HFFc6 (cell line): Measurements from ENCODE around the gene WIPF2. TPM values are rescaled to one million over a fixed set of nuclear protein-coding genes. Genes with fewer than 3 reads are reported as not detected.

Source experiments
- DNase-seq: peaks from one replicate; pipeline ENCODE4 v3.0.0-alpha.2; 2018
- H3K27ac Mint-ChIP-seq: 2 replicates; pipeline ENCODE4 v1.8.0; 2020; ENCODE audit warnings: mild to moderate bottlenecking, mixed read lengths
- H3K27me3 Mint-ChIP-seq: 2 replicates; pipeline ENCODE4 v1.8.0; 2021; ENCODE audit warnings: mild to moderate bottlenecking, moderate library complexity, mixed read lengths; ENCODE audit not compliant: insufficient read depth
- H3K36me3 Mint-ChIP-seq: 2 replicates; pipeline ENCODE4 v1.8.0; 2021; ENCODE audit warnings: low read depth, mixed read lengths
- H3K4me1 Mint-ChIP-seq: 2 replicates; pipeline ENCODE4 v1.8.0; 2020; ENCODE audit warnings: low read depth, mixed read lengths
- H3K4me3 Mint-ChIP-seq: 2 replicates; pipeline ENCODE4 v1.8.0; 2020; ENCODE audit warnings: mild to moderate bottlenecking, moderate library complexity, mixed read lengths
- H3K9me3 Mint-ChIP-seq: 2 replicates; pipeline ENCODE4 v1.8.0; 2020; ENCODE audit warnings: mild to moderate bottlenecking, mixed read lengths
- CTCF ChIP-seq: fragments of 200-600 bp; sonication (generic); IDR thresholded peaks from 2 replicates; pipeline ENCODE4 v1.5.0; 2021; ENCODE audit warnings: antibody characterized with exemption, mild to moderate bottlenecking
- total RNA-seq, 6 experiments: library from RNA; stranded (reverse); fragmentation: NEBNext Ultra II Directional; extraction: Animal tissue kit (Norgen Biotek cat#: 25700); gene quantifications; 2 replicates in 1 of 6; 3 replicates in 5 of 6; pipeline ENCODE4 v1.2.3, GENCODE V29; 2021

The WIPF2 gene
- total RNA-seq, 6 experiments from 2014 or later = 24.8 to 33.5 (median 29.8) TPM

- Mint-ChIP-seq H3K27me3 (peaks cover 7% of the 10 kb centered on the region; the same call in 1 of the 2 replicates), H3K4me1 (peaks cover 20% of the 10 kb centered on the region), H3K4me3 (no peak overlapping the region)
Observed at GRCh38 chr17:40178021-40178601, 41.0 kb upstream of the WIPF2 start.

GRCh38 chr17:40178660-40179059, 40.4 kb upstream of the WIPF2 start:
- H3K4me3 Mint-ChIP-seq = no peak overlapping the region
- peak overlapping the region; percentile 26; the same call in 1 of the 2 replicates for H3K27ac Mint-ChIP-seq
- peaks cover 13% of the 10 kb centered on the region for H3K36me3 Mint-ChIP-seq
- no peak for TF ChIP-seq CTCF
- no peak for DNase-seq
- no peaks in the 10 kb centered on the region for H3K9me3 Mint-ChIP-seq
- H3K4me1 Mint-ChIP-seq = peaks cover 20% of the 10 kb centered on the region
- H3K27me3 Mint-ChIP-seq = peaks cover 7% of the 10 kb centered on the region; the same call in 1 of the 2 replicates

More at GRCh38 chr17:40178021-40178601, 41.0 kb upstream of the WIPF2 start:
- no peak for TF ChIP-seq CTCF
- DNase-seq = no peak
- peaks cover 18% of the 10 kb centered on the region for H3K36me3 Mint-ChIP-seq
- no peak overlapping the region; the same call in 1 of the 2 replicates for H3K27ac Mint-ChIP-seq
- no peaks in the 10 kb centered on the region for H3K9me3 Mint-ChIP-seq

GRCh38 chr17:40179923-40180659, 39.0 kb upstream of the WIPF2 start:
- no peaks in the 10 kb centered on the region for H3K9me3 Mint-ChIP-seq
- peaks cover 20% of the 10 kb centered on the region for H3K4me1 Mint-ChIP-seq
- peak overlapping the region; percentile 80 for H3K27ac Mint-ChIP-seq
- peak; percentile 44 for DNase-seq
- peaks cover 7% of the 10 kb centered on the region; the same call in 1 of the 2 replicates for H3K36me3 Mint-ChIP-seq
- H3K4me3 Mint-ChIP-seq = peak overlapping the region; percentile 52; the same call in 1 of the 2 replicates
- H3K27me3 Mint-ChIP-seq = peaks cover 7% of the 10 kb centered on the region; the same call in 1 of the 2 replicates
- TF ChIP-seq CTCF = no peak

GRCh38 chr17:40180694-40181093, 38.4 kb upstream of the WIPF2 start:
- no peaks in the 10 kb centered on the region for H3K9me3 Mint-ChIP-seq
- peaks cover 6% of the 10 kb centered on the region; the same call in 1 of the 2 replicates for H3K36me3 Mint-ChIP-seq
- H3K27ac Mint-ChIP-seq = peak overlapping the region; percentile 80; the same call in 1 of the 2 replicates
- TF ChIP-seq CTCF = no peak
- peaks cover 20% of the 10 kb centered on the region for H3K4me1 Mint-ChIP-seq
- peaks cover 7% of the 10 kb centered on the region; the same call in 1 of the 2 replicates for H3K27me3 Mint-ChIP-seq
- DNase-seq = no peak
- no peak overlapping the region for H3K4me3 Mint-ChIP-seq

- Mint-ChIP-seq H3K4me1 (peaks cover 20% of the 10 kb centered on the region), H3K27me3 (peaks cover 6% of the 10 kb centered on the region; the same call in 1 of the 2 replicates), H3K4me3 (no peak overlapping the region), H3K9me3 (no peaks in the 10 kb centered on the region), H3K36me3 (peaks cover under 1% of the 10 kb centered on the region; the same call in 1 of the 2 replicates), H3K27ac (no peak overlapping the region)
- no peak for TF ChIP-seq CTCF
- no peak for DNase-seq
Observed at GRCh38 chr17:40181205-40181604, 37.9 kb upstream of the WIPF2 start.
